Right cardiac atrium (tissue), 5 donors: Measurements from ENCODE around the gene ANKRD42. TPM values are rescaled to one million over a fixed set of nuclear protein-coding genes. Genes with fewer than 3 reads are reported as not detected.

Experiments
- ATAC-seq, 2 donors: fragments of 200-7000 bp; cut with Tn5 transposase; one replicate each; pipeline versions ENCODE4 v1.8.0 to v1.9.1; 2020; ENCODE audit warnings: moderate library complexity in 2 of 2, mild to moderate bottlenecking in 1 of 2
- DNase-seq, 3 donors: peaks; one replicate each; pipeline ENCODE4 v3.0.0-alpha.2; 2020
- H3K27ac ChIP-seq: one replicate; pipeline ENCODE4 v1.5.1; 2013; ENCODE audit warnings: mild to moderate bottlenecking, low read length, control low read depth, moderate library complexity
- H3K27me3 ChIP-seq: one replicate; pipeline ENCODE4 v1.6.1; 2013; ENCODE audit not compliant: control insufficient read depth, insufficient read depth
- H3K4me1 ChIP-seq: one replicate; pipeline ENCODE4 v1.6.1; 2013; ENCODE audit warnings: low read length; ENCODE audit not compliant: control insufficient read depth, insufficient read depth
- H3K4me3 ChIP-seq: one replicate; pipeline ENCODE4 v1.5.1; 2013; ENCODE audit warnings: low read length, control low read depth
- H3K9me3 ChIP-seq: one replicate; pipeline ENCODE4 v1.6.1; 2013; ENCODE audit warnings: low read length; ENCODE audit not compliant: control insufficient read depth
- WGBS: extraction: QIAGEN DNeasy Blood & Tissue Kit; methylation state at CpG from one replicate; pipeline ENCODE4 v1.1.7; 2013; 5-methylcytosine and 5-hydroxymethylcytosine counted together
- intact Hi-C, 4 donors: fragments of 100-400 bp; cut with DNase I; formaldehyde crosslinking; loops; one replicate each; pipeline versions ENCODE4 v1.11.0 to v1.14.0; 2022 to 2023
- polyA plus RNA-seq: library from polyadenylated mRNA; stranded (reverse); fragments of 200-250 nt; gene quantifications from one replicate; pipeline ENCODE4 v1.2.3, GENCODE V29; 2013
- total RNA-seq, 4 donors: library from RNA; stranded (reverse); fragmentation: NEBNext Ultra II Directional; extraction: Animal tissue kit (Norgen Biotek cat#: 25700); gene quantifications; one replicate each; pipeline ENCODE4 v1.2.1, GENCODE V29; 2021
- donor health status: healthy with polysubstance abuse.
- donor health status: DM: no; HTN: yes; CAD: no.
- donor health status: DM: no; HTN: no; CAD: no.
- donor health status: DM: no; HTN: yes; CAD: no; lungs with severe emphysema.
- donor health status: DM: yes; HTN: yes; CAD: no.

Gene ANKRD42
- total and polyA plus RNA-seq, 5 donors: 4.7 to 9.7 (median 8.2) TPM

DNA sequence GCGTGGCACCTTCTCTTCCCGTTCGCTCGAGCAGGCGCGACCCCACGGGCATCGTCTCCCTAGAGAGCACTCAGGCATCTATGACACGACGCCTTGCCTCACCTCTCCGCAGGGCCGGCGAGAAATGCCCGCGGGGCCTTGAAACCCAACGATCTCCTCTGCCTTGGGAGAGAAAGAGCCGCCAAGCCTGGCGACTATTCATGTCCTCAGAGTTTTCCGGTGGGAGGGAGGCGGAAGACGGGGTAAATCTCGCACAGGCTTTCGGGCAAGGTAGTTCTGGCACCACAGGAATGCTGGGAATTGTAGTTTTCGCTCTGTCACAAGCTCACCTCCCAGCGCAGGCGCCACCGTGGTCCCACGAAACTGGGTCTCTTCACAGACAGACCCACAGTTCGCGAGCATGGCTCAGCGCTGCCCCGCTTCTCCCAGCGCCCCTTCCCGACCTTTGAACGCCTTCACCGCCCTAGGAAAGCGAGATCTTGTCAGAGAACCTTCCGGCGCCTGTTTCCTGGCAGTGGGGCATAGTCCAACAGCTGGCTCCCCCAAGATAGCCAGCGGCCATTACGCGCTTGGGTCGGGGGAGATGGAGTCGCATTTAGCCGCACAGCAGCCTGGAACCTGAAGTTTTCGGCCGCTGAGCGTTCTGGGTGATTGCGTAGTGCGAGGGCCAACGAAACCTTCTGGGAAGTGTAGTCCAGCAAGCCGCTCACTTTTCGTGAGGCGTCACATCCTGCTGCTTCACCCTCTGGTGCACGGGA is 92.4 kb downstream of the ANKRD42 start, which contains the start of gene CCDC90B:
TSS of gene CCDC90B (minus strand) at position 597 of the 758 bp plus-strand sequence. CDS start at position 202, 395 bp downstream.
- H3K27me3 ChIP-seq: no peaks in the 10 kb centered on the region
- peak; percentile 95 to 97 (median 97) for DNase-seq
- intact Hi-C loops: no loop called here
- H3K4me1 ChIP-seq: peaks cover 3% of the 10 kb centered on the region
- under 1% methylated on average over 55 of the region's 55 CpGs for WGBS
- no peaks in the 10 kb centered on the region for H3K9me3 ChIP-seq
- peak within 1 kb of the TSS; percentile 46 for H3K4me3 ChIP-seq
- ATAC-seq: peak; percentile 98 to 99
- peak within 1 kb of the TSS; percentile 96 for H3K27ac ChIP-seq

GRCh38 chr11:83287631-83288030 is 94.1 kb downstream of the ANKRD42 start:
- H3K4me1 ChIP-seq: peaks cover 3% of the 10 kb centered on the region
- no peak for ATAC-seq
- H3K4me3 ChIP-seq: no peak overlapping the region

DNA sequence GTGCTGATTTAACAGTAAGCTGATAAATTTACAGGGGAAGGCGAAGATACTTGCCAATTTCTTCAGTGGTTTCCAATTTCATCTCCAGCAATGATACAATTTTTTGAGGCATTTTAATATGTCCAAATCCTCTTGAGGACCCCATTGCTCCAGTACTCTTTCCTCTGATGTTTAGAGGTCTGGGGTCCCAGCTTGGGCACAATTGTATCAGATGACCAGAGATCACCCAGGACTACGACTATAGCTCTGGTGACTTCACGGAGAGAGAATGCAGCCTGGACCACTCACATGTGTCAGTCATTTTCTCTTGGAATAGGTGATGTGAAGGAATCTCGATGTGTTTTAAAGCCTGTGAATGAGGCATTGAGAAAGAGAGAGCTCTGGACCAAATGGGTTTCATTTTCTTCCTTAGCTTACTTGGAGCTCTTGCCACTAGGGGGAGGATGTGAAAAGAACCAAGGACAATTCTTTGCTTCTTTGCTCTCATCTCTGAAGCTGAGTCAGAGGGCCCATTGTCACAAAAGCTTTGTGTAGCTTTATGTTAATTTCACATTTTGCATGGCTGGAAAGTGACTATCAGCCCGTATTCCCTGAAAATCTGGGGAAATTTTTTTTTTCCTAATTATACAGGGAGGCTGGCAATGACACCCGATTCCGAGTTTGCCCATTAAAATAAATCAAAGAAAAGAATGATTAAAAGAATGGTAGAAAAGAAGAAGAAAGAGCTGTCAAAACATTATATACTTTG is 99.4 kb downstream of the ANKRD42 start:
- Histone ChIP-seq H3K9me3 (no peaks in the 10 kb centered on the region), H3K4me1 (peaks cover 2% of the 10 kb centered on the region), H3K27me3 (no peaks in the 10 kb centered on the region), H3K27ac (no peak overlapping the region), H3K4me3 (no peak overlapping the region)
- ATAC-seq (peak; percentile 71 to 78), DNase-seq (no peak)
- intact Hi-C loops: loop anchor here (5.0 to 10.0 kb wide), 3 partner anchors 432 to 524 kb away; no protein-coding TSS in a partner anchor
- 44% methylated on average over 7 of the region's 7 CpGs for WGBS

More at GRCh38 chr11:83287631-83288030, 94.1 kb downstream of the ANKRD42 start:
- Histone ChIP-seq H3K27me3 (no peaks in the 10 kb centered on the region), H3K27ac (no peak overlapping the region), H3K9me3 (no peaks in the 10 kb centered on the region)
- DNase-seq: peak in 1 of 3 donors; percentile 31
- intact Hi-C loops: no loop called here
- WGBS: 93% methylated on average over 6 of the region's 6 CpGs

- no peak for ATAC-seq
- Histone ChIP-seq H3K4me3 (no peak overlapping the region), H3K27me3 (no peaks in the 10 kb centered on the region), H3K27ac (no peak overlapping the region), H3K4me1 (peaks cover 2% of the 10 kb centered on the region), H3K9me3 (no peaks in the 10 kb centered on the region)
- intact Hi-C loops: loop anchor here (5.0 to 10.0 kb wide), 3 partner anchors 431 to 524 kb away; no protein-coding TSS in a partner anchor
- DNase-seq: no peak
- 83% methylated on average over 4 of the region's 4 CpGs for WGBS
These were observed 99.9 kb downstream of the ANKRD42 start for GRCh38 chr11:83293457-83293774.

GRCh38 chr11:83294208-83294607 is 100.7 kb downstream of the ANKRD42 start:
- no peak for ATAC-seq
- H3K27ac ChIP-seq: no peak overlapping the region
- H3K4me1 ChIP-seq: peaks cover 2% of the 10 kb centered on the region
- H3K27me3 ChIP-seq: no peaks in the 10 kb centered on the region
- no peak overlapping the region for H3K4me3 ChIP-seq
- WGBS: 94% methylated on average over 4 of the region's 4 CpGs
- no peak for DNase-seq
- H3K9me3 ChIP-seq: no peaks in the 10 kb centered on the region
- intact Hi-C loops: loop anchor here (5.0 to 10.0 kb wide), 3 partner anchors 431 to 523 kb away; no protein-coding TSS in a partner anchor

Other genes with a start within 250 kb of the ANKRD42 start
- 10 to 100 TPM; 22.3 to 30.6 (median 26.8) TPM for gene RAB30, start 121.8 kb upstream of the ANKRD42 start, total RNA-seq
- gene RAB30, start 121.8 kb upstream of the ANKRD42 start, polyA plus RNA-seq: 4.6 TPM
- 10 to 100 TPM; 31.5 to 38.4 (median 34.6) TPM for gene PCF11, start 36.6 kb upstream of the ANKRD42 start, total RNA-seq
- 17.5 TPM for gene PCF11, start 36.6 kb upstream of the ANKRD42 start, polyA plus RNA-seq
- 10 to 100 TPM; 25.5 to 27.7 (median 26.3) TPM for gene CCDC90B, start 92.7 kb downstream of the ANKRD42 start, total RNA-seq
- gene CCDC90B, start 92.7 kb downstream of the ANKRD42 start, polyA plus RNA-seq: 29.0 TPM